BLaER1 treated with 17β-estradiol and CSF1 and Interleukin-3, amounts not matched to agents 10 nM and 100 nM (cell line): ENCODE measurements around the gene RORB.
"Not testable (repeated sequence)": the region's sequence is repeated elsewhere in the genome, so short reads cannot be mapped to it uniquely, and the experiment has no call there.

Experiments
- H3K27ac ChIP-seq, 11 experiments: shearing (Covaris generic); formaldehyde crosslinking; 2 replicates each; pipeline ENCODE4 v1.8.1; 2022
- H3K27me3 ChIP-seq, 11 experiments: shearing (Covaris generic); formaldehyde crosslinking; 2 replicates each; pipeline ENCODE4 v1.8.1; 2022
- H3K36me3 ChIP-seq, 11 experiments: shearing (Covaris generic); formaldehyde crosslinking; 2 replicates each; pipeline ENCODE4 v1.8.1; 2022
- H3K4me1 ChIP-seq, 10 experiments: shearing (Covaris generic); formaldehyde crosslinking; 2 replicates each; pipeline ENCODE4 v1.8.1; 2022
- H3K4me2 ChIP-seq, 11 experiments: shearing (Covaris generic); formaldehyde crosslinking; 2 replicates each; pipeline ENCODE4 v1.8.1; 2022
- H3K4me3 ChIP-seq, 10 experiments: shearing (Covaris generic); formaldehyde crosslinking; 2 replicates each; pipeline ENCODE4 v1.8.1; 2022
- H3K9ac ChIP-seq, 11 experiments: shearing (Covaris generic); formaldehyde crosslinking; 2 replicates each; pipeline ENCODE4 v1.8.1; 2022
- H3K9me3 ChIP-seq, 11 experiments: shearing (Covaris generic); formaldehyde crosslinking; replicated peaks in 1 of 11; 2 replicates each; pipeline ENCODE4 v1.8.1; 2022
- H4K20me1 ChIP-seq, 11 experiments: shearing (Covaris generic); formaldehyde crosslinking; 2 replicates each; pipeline ENCODE4 v1.8.1; 2022
- Cebpa-rat ChIP-seq, 11 experiments: shearing (Covaris generic); IDR thresholded peaks; 2 replicates each; pipeline ENCODE4 v1.8.1; 2022

The RORB gene

DNA sequence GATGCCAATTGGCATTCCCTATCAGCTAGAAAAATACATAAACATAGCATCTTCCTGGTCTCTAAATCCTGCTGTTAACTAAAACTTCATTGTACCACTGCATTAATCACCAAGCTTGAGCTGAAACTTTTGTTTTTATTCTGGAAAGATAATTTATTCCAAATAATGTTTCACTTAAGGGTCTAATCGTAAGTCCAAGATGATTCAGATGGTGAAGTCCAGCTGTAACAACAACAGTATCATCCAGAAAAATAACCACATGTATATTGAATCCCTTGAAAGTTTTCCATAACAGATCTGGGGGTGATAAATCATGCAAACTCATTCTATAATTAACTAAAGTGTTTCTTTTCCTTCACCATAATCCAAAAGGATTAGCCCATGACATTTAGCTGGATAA lies 23.9 kb downstream of the RORB start:
- no peak for TF ChIP-seq Cebpa-rat (IDR thresholded peaks at IDR 0.05)
- Histone ChIP-seq H3K27ac (no peak overlapping the region), H3K9me3 (peaks cover 0 to 5% (median 0%) of the 10 kb centered on the region in 11 experiments; a peak in 1 of 22 replicates), H3K4me3 (no peak overlapping the region), H3K4me1 (peaks cover 2 to 37% (median 15%) of the 10 kb centered on the region in 10 experiments; a peak in 15 of 20 replicates), H3K27me3 (no peaks in the 10 kb centered on the region), H3K4me2 (no peak overlapping the region), H3K36me3 (peaks cover 0 to 43% (median 8%) of the 10 kb centered on the region in 11 experiments; a peak in 11 of 22 replicates), H4K20me1 (peaks cover 0 to 31% (median 0%) of the 10 kb centered on the region in 11 experiments; a peak in 5 of 22 replicates), H3K9ac (no peak overlapping the region)

DNA sequence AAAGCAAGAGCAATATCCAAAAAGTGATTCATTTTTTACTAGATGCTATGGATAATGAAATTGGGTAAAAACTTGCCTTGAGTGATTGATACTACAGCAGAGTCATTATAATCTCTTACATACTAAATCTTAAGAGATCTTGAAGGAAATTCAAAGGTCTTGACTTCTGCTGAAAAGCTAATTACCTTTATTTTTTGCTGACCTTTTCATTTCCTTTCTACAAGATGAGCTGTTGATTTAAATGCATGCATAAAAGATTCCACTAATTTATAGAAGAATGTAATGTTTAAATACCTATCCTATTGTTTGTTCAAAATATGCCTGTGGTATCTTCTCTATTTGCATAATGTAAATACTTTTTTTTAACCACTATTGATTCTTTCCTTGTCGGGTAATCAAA lies 27.2 kb downstream of the RORB start:
- peaks cover 7 to 33% (median 20%) of the 10 kb centered on the region in 10 experiments; a peak in 16 of 20 replicates for H3K4me1 ChIP-seq
- no peak overlapping the region for H3K9ac ChIP-seq
- H3K4me2 ChIP-seq, result peak overlapping the region in 1 of 11 experiments; percentile 8; a peak in 1 of 22 replicates
- H3K36me3 ChIP-seq, result peaks cover 0 to 43% (median 12%) of the 10 kb centered on the region in 11 experiments; a peak in 11 of 22 replicates
- no peaks in the 10 kb centered on the region for H3K9me3 ChIP-seq
- no peak overlapping the region for H3K4me3 ChIP-seq
- peaks cover 0 to 26% (median 0%) of the 10 kb centered on the region in 11 experiments; a peak in 4 of 22 replicates for H4K20me1 ChIP-seq
- no peak for TF ChIP-seq Cebpa-rat (IDR thresholded peaks at IDR 0.05)
- no peaks in the 10 kb centered on the region for H3K27me3 ChIP-seq
- H3K27ac ChIP-seq, result no peak overlapping the region

DNA sequence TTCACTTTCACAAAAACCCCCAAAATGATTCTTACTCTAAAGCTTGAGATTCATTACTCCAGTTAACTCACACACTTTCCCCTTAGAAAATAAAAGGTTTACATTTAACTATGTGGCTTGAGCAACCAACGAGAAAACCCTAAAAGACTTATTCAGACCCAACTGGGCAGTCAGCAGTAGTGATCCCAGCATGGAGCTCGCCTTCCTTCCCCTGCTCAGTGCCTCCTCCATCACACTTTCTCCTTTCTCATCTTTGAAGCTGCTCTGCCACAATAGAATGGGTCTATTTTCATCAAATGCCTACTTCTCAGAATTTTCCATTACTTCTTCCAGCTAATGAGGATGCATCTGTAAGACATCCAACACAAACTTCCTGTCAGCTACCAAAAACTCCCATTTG lies 29.1 kb downstream of the RORB start:
- H3K36me3 ChIP-seq, result peaks cover 0 to 47% (median 22%) of the 10 kb centered on the region in 11 experiments; a peak in 13 of 22 replicates
- peaks cover 7 to 29% (median 20%) of the 10 kb centered on the region in 10 experiments; a peak in 16 of 20 replicates for H3K4me1 ChIP-seq
- no peaks in the 10 kb centered on the region for H3K27me3 ChIP-seq
- H3K4me3 ChIP-seq, result no peak overlapping the region
- no peaks in the 10 kb centered on the region for H3K9me3 ChIP-seq
- peak overlapping the region; percentile 18 to 61 (median 47) for H3K4me2 ChIP-seq
- H4K20me1 ChIP-seq, result peaks cover 0 to 17% (median 0%) of the 10 kb centered on the region in 11 experiments; a peak in 4 of 22 replicates
- no peak overlapping the region for H3K9ac ChIP-seq
- peak overlapping the region in 6 of 11 experiments; percentile 4 to 38 (median 24); a peak in 8 of 22 replicates for H3K27ac ChIP-seq
- TF ChIP-seq Cebpa-rat (IDR thresholded peaks at IDR 0.05), result no peak

DNA sequence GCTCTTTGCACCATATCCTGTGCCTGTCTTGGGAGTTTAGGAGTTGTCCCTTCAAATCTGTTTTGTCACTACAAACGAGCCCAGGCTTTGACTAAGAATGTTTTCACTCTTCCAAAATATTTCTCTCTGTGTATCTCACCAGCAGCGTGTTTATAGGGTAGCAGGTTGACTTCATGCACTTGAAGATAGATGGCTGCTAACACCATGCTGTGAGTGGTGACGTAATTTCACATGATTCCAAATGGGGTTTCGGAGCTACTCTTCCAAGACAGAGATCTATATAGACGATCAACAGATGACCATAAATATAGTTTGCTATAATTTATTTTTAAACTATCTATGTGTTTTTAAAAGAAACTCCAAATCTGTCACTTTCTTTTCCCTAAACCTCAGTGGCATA lies 30.6 kb downstream of the RORB start:
- no peak overlapping the region for H3K9ac ChIP-seq
- peaks cover 0 to 41% (median 22%) of the 10 kb centered on the region in 11 experiments; a peak in 12 of 22 replicates for H3K36me3 ChIP-seq
- H3K27me3 ChIP-seq, result no peaks in the 10 kb centered on the region
- no peak overlapping the region for H3K4me3 ChIP-seq
- H3K27ac ChIP-seq, result peak overlapping the region in 1 of 11 experiments; percentile 7; a peak in 1 of 22 replicates
- no peaks in the 10 kb centered on the region for H3K9me3 ChIP-seq
- H3K4me2 ChIP-seq, result no peak overlapping the region
- no peak for TF ChIP-seq Cebpa-rat (IDR thresholded peaks at IDR 0.05)
- peaks cover 0 to 13% (median 0%) of the 10 kb centered on the region in 11 experiments; a peak in 4 of 22 replicates for H4K20me1 ChIP-seq
- peaks cover 7 to 29% (median 20%) of the 10 kb centered on the region in 10 experiments; a peak in 16 of 20 replicates for H3K4me1 ChIP-seq

DNA sequence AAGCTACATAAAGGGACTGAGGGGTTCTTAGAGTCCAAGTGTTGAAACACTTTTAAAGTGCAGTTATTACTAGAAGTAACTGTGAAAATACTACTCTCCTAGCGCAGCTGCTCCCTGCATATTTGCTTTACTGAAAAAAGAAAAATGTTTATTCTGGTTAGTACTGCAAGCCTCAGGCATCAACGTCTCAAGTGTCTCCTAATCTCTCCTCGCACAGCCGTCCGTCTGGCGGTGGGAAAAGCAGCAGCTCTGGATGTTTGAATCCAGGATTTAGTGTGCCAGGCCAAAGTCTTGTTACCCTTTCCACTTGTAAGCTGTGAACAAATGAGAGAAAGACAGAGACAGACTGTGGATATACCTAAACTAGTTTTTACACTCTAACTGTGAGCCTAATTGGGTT lies 31.1 kb downstream of the RORB start:
- Histone ChIP-seq H3K4me2 (no peak overlapping the region), H4K20me1 (peaks cover 0 to 8% (median 0%) of the 10 kb centered on the region in 11 experiments; a peak in 4 of 22 replicates), H3K9ac (no peak overlapping the region), H3K36me3 (peaks cover 0 to 43% (median 22%) of the 10 kb centered on the region in 11 experiments; a peak in 12 of 22 replicates), H3K4me1 (peaks cover 7 to 34% (median 22%) of the 10 kb centered on the region in 10 experiments; a peak in 16 of 20 replicates), H3K27ac (no peak overlapping the region), H3K27me3 (no peaks in the 10 kb centered on the region), H3K4me3 (no peak overlapping the region), H3K9me3 (no peaks in the 10 kb centered on the region)
- TF ChIP-seq Cebpa-rat (IDR thresholded peaks at IDR 0.05), result no peak

DNA sequence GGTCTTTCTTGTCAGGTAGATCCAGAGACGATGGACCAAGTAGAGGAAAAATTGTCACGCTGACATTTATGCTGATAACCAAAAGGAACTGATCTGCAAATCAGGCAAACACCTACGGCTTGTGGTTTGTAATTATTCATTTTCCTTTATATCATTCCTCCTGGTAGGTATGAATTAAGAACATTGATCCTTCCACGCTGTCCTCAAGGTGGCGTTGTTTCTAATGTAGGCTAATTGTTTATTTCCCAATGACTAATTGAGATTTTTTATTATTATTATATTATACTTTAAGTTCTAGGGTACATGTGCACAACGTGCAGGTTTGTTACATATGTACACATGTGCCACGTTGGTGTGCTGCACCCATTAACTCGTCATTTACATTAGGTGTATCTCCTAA lies 33.3 kb downstream of the RORB start:
- H3K9me3 ChIP-seq, H3K27ac ChIP-seq, H3K4me3 ChIP-seq, H3K4me2 ChIP-seq, H3K9ac ChIP-seq, H3K27me3 ChIP-seq: not testable (repeated sequence)
- Histone ChIP-seq H3K4me1 (peaks cover 7 to 35% (median 16%) of the 10 kb centered on the region in 10 experiments; a peak in 16 of 20 replicates), H4K20me1 (peaks cover 0 to 20% (median 0%) of the 10 kb centered on the region in 11 experiments; a peak in 5 of 22 replicates), H3K36me3 (peaks cover 0 to 64% (median 22%) of the 10 kb centered on the region in 11 experiments; a peak in 12 of 22 replicates)

DNA sequence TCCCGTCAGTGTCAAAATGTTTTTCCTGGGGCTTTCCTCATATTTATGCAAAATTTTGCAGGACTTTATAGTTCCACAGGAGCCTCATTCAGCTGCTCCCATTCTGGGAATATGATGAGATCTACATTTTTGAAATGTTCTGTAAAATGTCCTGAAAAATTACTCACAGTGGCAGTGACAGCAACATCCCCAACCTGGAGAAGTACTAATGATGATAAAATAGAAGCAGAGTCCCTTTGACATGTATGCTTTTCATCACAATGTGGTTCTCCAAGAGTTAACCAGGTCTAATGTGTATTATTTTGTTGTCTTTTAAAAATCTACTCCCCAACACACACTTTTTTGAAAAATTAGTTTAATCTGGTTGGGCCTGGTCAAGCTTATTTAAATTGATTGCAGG lies 36.1 kb downstream of the RORB start:
- peaks cover 0 to 12% (median 0%) of the 10 kb centered on the region in 11 experiments; a peak in 4 of 22 replicates for H4K20me1 ChIP-seq
- peak overlapping the region in 3 of 11 experiments; percentile 5 to 19 (median 14); a peak in 3 of 22 replicates for H3K4me2 ChIP-seq
- peaks cover 0 to 73% (median 26%) of the 10 kb centered on the region in 11 experiments; a peak in 14 of 22 replicates for H3K36me3 ChIP-seq
- TF ChIP-seq Cebpa-rat (IDR thresholded peaks at IDR 0.05), result no peak
- H3K4me1 ChIP-seq, result peaks cover 0 to 12% (median 4%) of the 10 kb centered on the region in 10 experiments; a peak in 4 of 20 replicates
- H3K9ac ChIP-seq, result no peak overlapping the region
- no peaks in the 10 kb centered on the region for H3K9me3 ChIP-seq
- no peak overlapping the region for H3K27ac ChIP-seq
- H3K27me3 ChIP-seq, result no peaks in the 10 kb centered on the region
- H3K4me3 ChIP-seq, result no peak overlapping the region

DNA sequence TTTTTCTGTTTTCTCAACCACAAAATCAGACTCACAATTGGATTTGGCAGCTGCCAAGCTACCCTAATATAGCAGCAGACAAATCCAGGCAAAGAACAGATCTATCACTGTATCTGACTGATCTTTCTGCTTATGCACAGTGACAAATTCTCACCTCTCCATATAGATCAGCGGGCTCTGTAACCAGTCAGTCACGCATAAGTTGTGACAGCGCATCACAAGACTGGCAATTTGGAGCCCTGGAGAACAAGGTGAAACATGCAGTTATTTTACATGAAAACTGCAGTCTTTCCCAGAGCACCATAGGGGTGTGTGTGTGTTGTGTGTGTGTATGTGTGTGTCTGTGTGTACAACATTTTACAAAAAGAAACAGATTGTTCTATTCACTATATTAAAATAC lies 37.7 kb downstream of the RORB start:
- Histone ChIP-seq H3K4me3 (no peak overlapping the region), H3K9me3 (no peaks in the 10 kb centered on the region), H3K27ac (no peak overlapping the region), H4K20me1 (peaks cover 0 to 12% (median 0%) of the 10 kb centered on the region in 11 experiments; a peak in 4 of 22 replicates), H3K36me3 (peaks cover 0 to 71% (median 26%) of the 10 kb centered on the region in 11 experiments; a peak in 13 of 22 replicates), H3K9ac (no peak overlapping the region), H3K4me1 (peaks cover 0 to 12% (median 4%) of the 10 kb centered on the region in 10 experiments; a peak in 4 of 20 replicates), H3K27me3 (no peaks in the 10 kb centered on the region), H3K4me2 (no peak overlapping the region)
- TF ChIP-seq Cebpa-rat (IDR thresholded peaks at IDR 0.05), result no peak

DNA sequence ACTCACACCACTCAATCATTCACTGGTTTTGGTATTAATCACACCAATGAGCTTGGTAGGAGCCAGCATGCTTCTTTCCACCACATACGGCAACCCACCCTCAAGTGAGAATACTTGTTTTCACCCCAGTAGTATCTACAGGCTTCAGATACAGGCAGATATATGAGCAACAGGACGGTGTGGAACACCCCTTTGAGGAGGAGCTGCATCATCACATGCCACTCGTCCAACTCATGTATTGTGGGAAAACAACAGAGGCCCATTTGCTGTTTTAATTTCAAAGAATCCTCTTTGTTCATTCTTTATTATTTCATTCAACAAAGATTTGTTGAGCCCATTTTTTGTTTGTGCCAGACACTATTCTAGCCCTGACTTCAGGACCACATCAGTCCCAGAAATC lies 46.0 kb downstream of the RORB start:
- no peak for TF ChIP-seq Cebpa-rat (IDR thresholded peaks at IDR 0.05)
- Histone ChIP-seq H3K4me1 (peaks cover 0 to 29% (median 12%) of the 10 kb centered on the region in 10 experiments; a peak in 10 of 20 replicates), H3K9ac (no peak overlapping the region), H3K27me3 (no peaks in the 10 kb centered on the region), H3K4me3 (no peak overlapping the region), H4K20me1 (no peaks in the 10 kb centered on the region), H3K4me2 (no peak overlapping the region), H3K9me3 (peaks cover 0 to 28% (median 15%) of the 10 kb centered on the region in 11 experiments; a peak in 16 of 22 replicates), H3K27ac (no peak overlapping the region), H3K36me3 (peaks cover 0 to 93% (median 63%) of the 10 kb centered on the region in 11 experiments; a peak in 13 of 22 replicates)
